Fibroblast of mammary gland (primary cell): ENCODE results near the gene SMAD6.

ENCODE experiments used
- DNase-seq: peaks from one replicate; pipeline ENCODE4 v3.0.0-alpha.2; 2010; ENCODE audit warnings: low read depth
- H3K4me3 ChIP-seq: 2 replicates; pipeline ENCODE4 v1.5.1; 2011; ENCODE audit warnings: low read depth, mild to moderate bottlenecking, low read length, moderate library complexity; ENCODE audit not compliant: control insufficient read depth
- CTCF ChIP-seq: conservative IDR thresholded peaks from 2 replicates; pipeline ENCODE4 v1.5.1; 2011; ENCODE audit warnings: low read depth, low read length, inconsistent platforms; ENCODE audit not compliant: control insufficient read depth, insufficient read depth

SMAD6 gene

GRCh38 chr15:66763186-66764071 is 61.4 kb downstream of the SMAD6 start:
- DNase-seq: no peak
- H3K4me3 ChIP-seq: no peak overlapping the region
- no peak for TF ChIP-seq CTCF

GRCh38 chr15:66764072-66764786 is 62.2 kb downstream of the SMAD6 start:
- no peak for DNase-seq
- H3K4me3 ChIP-seq: no peak overlapping the region
- no peak for TF ChIP-seq CTCF

GRCh38 chr15:66765478-66766281 is 63.6 kb downstream of the SMAD6 start:
- no peak for TF ChIP-seq CTCF
- no peak for DNase-seq
- H3K4me3 ChIP-seq: no peak overlapping the region

GRCh38 chr15:66766282-66767230 is 64.5 kb downstream of the SMAD6 start:
- H3K4me3 ChIP-seq: no peak overlapping the region
- no peak for TF ChIP-seq CTCF
- DNase-seq: peak; percentile 68

GRCh38 chr15:66767240-66767659 is 65.2 kb downstream of the SMAD6 start:
- no peak for DNase-seq
- TF ChIP-seq CTCF: no peak
- no peak overlapping the region for H3K4me3 ChIP-seq
